PFSK-1 (cell line): ENCODE measurements around the gene SUMO3.

Experiments used
- REST ChIP-seq, 2 experiments: IDR thresholded peaks; 2 replicates each; pipeline versions ENCODE4 v1.6.1 to v1.8.0; 2011 to 2012; ENCODE audit warnings: low read depth in 2 of 2, low read length in 2 of 2, control low read depth in 1 of 2, inconsistent platforms in 1 of 2, mild to moderate bottlenecking in 1 of 2, moderate library complexity in 1 of 2; ENCODE audit not compliant: insufficient read depth in 1 of 2
- TAF1 ChIP-seq: IDR thresholded peaks from 2 replicates; pipeline ENCODE4 v1.6.1; 2012; ENCODE audit warnings: low read length, control low read depth, borderline replicate concordance; ENCODE audit not compliant: insufficient read depth

GRCh38 chr21:44801468-44802395, 16.1 kb downstream of the SUMO3 start, which contains the start of gene UBE2G2:
- peak; percentile 92 for TF ChIP-seq TAF1
- TF ChIP-seq REST (IDR thresholded peaks at IDR 0.05; ENCODE audit: insufficient read depth in 1 of 2, low read depth in 2 of 2, low read length in 2 of 2), result peak; percentile 43 to 66; a peak in 1 of 4 replicates
